HepG2 (cell line): Measurements from ENCODE around the gene BAZ1B. TPM values are rescaled to one million over a fixed set of nuclear protein-coding genes. Genes with fewer than 3 reads are reported as not detected.

ENCODE experiments used
- ATRX ChIP-seq: sonication (generic); formaldehyde crosslinking; IDR thresholded peaks from 2 replicates; pipeline ENCODE4 v1.4.0; 2020; ENCODE audit warnings: missing genetic modification reagents, borderline replicate concordance
- SP1 ChIP-seq, 2 experiments: fragments of 450-650 bp in 1 of 2; sonication (generic) in 1 of 2; formaldehyde crosslinking in 1 of 2; IDR thresholded peaks; 2 replicates each; pipeline versions ENCODE4 v1.4.0 to v1.6.1; 2016 to 2020; ENCODE audit warnings: missing genetic modification reagents in 1 of 2
- ZC3H13 ChIP-seq: sonication (generic); formaldehyde crosslinking; IDR thresholded peaks from 2 replicates; pipeline ENCODE4 v1.8.1; 2023; ENCODE audit warnings: mild to moderate bottlenecking, missing genetic modification reagents, moderate library complexity
- ZFP41 ChIP-seq: sonication (generic); formaldehyde crosslinking; IDR thresholded peaks from 2 replicates; pipeline ENCODE4 v1.4.0; 2020; ENCODE audit warnings: mild to moderate bottlenecking, missing genetic modification reagents, borderline replicate concordance
- ZNF33A ChIP-seq: sonication (generic); formaldehyde crosslinking; IDR thresholded peaks from 2 replicates; pipeline ENCODE4 v1.5.1; 2020; ENCODE audit warnings: missing genetic modification reagents, mild to moderate bottlenecking, moderate library complexity, borderline replicate concordance
- ZNF34 ChIP-seq: sonication (generic); formaldehyde crosslinking; IDR thresholded peaks from 2 replicates; pipeline ENCODE4 v1.4.0; 2020; ENCODE audit warnings: mild to moderate bottlenecking, missing genetic modification reagents, borderline replicate concordance
- ZNF564 ChIP-seq: sonication (generic); formaldehyde crosslinking; IDR thresholded peaks from 2 replicates; pipeline ENCODE4 v1.8.1; 2023; ENCODE audit warnings: mild to moderate bottlenecking, missing genetic modification reagents
- ZNF850 ChIP-seq: sonication (generic); formaldehyde crosslinking; conservative IDR thresholded peaks from 2 replicates; pipeline ENCODE4 v1.9.0; 2021; ENCODE audit warnings: mild to moderate bottlenecking, missing genetic modification reagents
- polyA plus RNA-seq, 8 experiments: library from polyadenylated mRNA; depleted of rRNA in 3 of 8; stranded (reverse) in 7 of 8; unstranded in 1 of 8; fragments of >200 nt; fragmentation: Illumina TruSeq in 4 of 8; extraction: Trizol in 4 of 8; gene quantifications; 2 replicates each; pipeline versions ENCODE4 v1.2.1 to v1.2.3, GENCODE V29; 2011 to 2016; ENCODE audit warnings: low read depth in 4 of 8, missing spikeins in 1 of 8, mixed read lengths in 1 of 8; ENCODE audit not compliant: insufficient read depth in 1 of 8
- total RNA-seq, 5 experiments: library from RNA; depleted of rRNA; stranded (reverse); fragments of >200 nt; fragmentation: Illumina TruSeq; extraction: Trizol; gene quantifications; 2 replicates each; pipeline ENCODE4 v1.2.3, GENCODE V29; 2016; ENCODE audit warnings: low read depth in 1 of 5
- TF ChIP-seq, protein P1 (sequence below): sonication (generic); formaldehyde crosslinking; IDR thresholded peaks from 2 replicates; pipeline ENCODE4 v1.4.0; 2020; ENCODE audit warnings: missing genetic modification reagents
- TF ChIP-seq, protein P2 (sequence below): fragments of 450-650 bp; IDR thresholded peaks from 2 replicates; pipeline ENCODE4 v1.6.1; 2017; ENCODE audit warnings: mild to moderate bottlenecking
- TF ChIP-seq, protein P3 (sequence below): sonication (generic); formaldehyde crosslinking; IDR thresholded peaks from 2 replicates; pipeline ENCODE4 v1.5.1; 2020; ENCODE audit warnings: mild to moderate bottlenecking, missing genetic modification reagents, borderline replicate concordance
- TF ChIP-seq, protein P4 (sequence below): sonication (generic); formaldehyde crosslinking; IDR thresholded peaks from 2 replicates; pipeline ENCODE4 v1.4.0; 2020; ENCODE audit warnings: missing genetic modification reagents
- TF ChIP-seq, protein P5 (sequence below): sonication (generic); formaldehyde crosslinking; IDR thresholded peaks from 2 replicates; pipeline ENCODE4 v1.4.0; 2020; ENCODE audit warnings: missing genetic modification reagents, mild to moderate bottlenecking, borderline replicate concordance

The BAZ1B gene
- total and polyA plus RNA-seq, 2 of the 13 experiments (the other 11 are each of a cell fraction or from before 2014, with no cell fraction given): 18.6 to 69.4 TPM

DNA sequence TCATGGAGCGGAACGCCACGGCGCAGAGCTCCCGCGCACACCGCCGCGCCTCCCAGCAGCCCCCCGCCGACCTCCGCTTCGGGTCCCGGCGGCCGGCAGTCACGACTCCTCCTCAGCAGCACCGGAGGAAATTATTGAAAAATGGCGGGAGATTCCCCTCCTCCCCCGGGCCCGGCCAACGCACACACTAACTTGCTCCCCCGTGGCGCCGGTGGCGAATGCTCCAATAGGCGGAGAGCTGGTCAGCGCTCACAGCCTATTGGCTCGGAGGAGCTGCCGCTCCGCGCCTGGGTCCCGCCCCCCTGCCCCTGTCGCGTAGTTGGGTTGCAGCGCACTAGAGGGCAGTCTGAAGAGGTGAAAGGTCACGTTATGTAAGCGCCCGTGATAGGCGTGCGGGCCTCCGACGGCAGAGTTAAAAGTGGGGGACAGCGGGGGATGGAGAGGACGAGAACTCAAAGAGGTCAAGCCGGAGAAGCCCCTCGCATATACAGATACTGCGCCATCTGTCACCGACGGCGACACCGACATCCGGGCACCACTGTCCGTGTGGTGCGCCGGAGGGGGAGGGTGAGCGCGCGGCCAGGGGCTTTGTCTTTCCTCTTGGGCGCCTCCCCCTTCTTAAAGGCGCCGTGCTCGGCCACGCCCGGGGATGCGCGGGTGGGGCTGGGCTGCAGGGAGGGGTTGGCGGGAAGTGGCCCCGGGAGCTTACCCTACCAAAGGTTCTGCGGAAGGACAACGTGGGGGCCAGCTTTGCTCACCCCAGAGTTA is at the start of gene BAZ1B (continued):
- TF ChIP-seq, protein P1, sequence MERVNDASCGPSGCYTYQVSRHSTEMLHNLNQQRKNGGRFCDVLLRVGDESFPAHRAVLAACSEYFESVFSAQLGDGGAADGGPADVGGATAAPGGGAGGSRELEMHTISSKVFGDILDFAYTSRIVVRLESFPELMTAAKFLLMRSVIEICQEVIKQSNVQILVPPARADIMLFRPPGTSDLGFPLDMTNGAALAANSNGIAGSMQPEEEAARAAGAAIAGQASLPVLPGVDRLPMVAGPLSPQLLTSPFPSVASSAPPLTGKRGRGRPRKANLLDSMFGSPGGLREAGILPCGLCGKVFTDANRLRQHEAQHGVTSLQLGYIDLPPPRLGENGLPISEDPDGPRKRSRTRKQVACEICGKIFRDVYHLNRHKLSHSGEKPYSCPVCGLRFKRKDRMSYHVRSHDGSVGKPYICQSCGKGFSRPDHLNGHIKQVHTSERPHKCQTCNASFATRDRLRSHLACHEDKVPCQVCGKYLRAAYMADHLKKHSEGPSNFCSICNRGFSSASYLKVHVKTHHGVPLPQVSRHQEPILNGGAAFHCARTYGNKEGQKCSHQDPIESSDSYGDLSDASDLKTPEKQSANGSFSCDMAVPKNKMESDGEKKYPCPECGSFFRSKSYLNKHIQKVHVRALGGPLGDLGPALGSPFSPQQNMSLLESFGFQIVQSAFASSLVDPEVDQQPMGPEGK (CRISPR knock-in tag): peak; percentile 91
- TF ChIP-seq ZC3H13 (CRISPR knock-in tag) (no peak), ZNF850 (no peak), ZNF34 (CRISPR knock-in tag) (no peak), ATRX (CRISPR knock-in tag) (no peak), ZFP41 (CRISPR knock-in tag) (no peak), SP1 (IDR thresholded peaks at IDR 0.05) (no peak), SP1 (CRISPR knock-in tag; IDR thresholded peaks at IDR 0.05) (peak; percentile 65), ZNF564 (CRISPR knock-in tag) (no peak), ZNF33A (CRISPR knock-in tag) (no peak)
- TF ChIP-seq, protein P2, sequence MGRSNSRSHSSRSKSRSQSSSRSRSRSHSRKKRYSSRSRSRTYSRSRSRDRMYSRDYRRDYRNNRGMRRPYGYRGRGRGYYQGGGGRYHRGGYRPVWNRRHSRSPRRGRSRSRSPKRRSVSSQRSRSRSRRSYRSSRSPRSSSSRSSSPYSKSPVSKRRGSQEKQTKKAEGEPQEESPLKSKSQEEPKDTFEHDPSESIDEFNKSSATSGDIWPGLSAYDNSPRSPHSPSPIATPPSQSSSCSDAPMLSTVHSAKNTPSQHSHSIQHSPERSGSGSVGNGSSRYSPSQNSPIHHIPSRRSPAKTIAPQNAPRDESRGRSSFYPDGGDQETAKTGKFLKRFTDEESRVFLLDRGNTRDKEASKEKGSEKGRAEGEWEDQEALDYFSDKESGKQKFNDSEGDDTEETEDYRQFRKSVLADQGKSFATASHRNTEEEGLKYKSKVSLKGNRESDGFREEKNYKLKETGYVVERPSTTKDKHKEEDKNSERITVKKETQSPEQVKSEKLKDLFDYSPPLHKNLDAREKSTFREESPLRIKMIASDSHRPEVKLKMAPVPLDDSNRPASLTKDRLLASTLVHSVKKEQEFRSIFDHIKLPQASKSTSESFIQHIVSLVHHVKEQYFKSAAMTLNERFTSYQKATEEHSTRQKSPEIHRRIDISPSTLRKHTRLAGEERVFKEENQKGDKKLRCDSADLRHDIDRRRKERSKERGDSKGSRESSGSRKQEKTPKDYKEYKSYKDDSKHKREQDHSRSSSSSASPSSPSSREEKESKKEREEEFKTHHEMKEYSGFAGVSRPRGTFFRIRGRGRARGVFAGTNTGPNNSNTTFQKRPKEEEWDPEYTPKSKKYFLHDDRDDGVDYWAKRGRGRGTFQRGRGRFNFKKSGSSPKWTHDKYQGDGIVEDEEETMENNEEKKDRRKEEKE: no peak
- TF ChIP-seq, protein P3, sequence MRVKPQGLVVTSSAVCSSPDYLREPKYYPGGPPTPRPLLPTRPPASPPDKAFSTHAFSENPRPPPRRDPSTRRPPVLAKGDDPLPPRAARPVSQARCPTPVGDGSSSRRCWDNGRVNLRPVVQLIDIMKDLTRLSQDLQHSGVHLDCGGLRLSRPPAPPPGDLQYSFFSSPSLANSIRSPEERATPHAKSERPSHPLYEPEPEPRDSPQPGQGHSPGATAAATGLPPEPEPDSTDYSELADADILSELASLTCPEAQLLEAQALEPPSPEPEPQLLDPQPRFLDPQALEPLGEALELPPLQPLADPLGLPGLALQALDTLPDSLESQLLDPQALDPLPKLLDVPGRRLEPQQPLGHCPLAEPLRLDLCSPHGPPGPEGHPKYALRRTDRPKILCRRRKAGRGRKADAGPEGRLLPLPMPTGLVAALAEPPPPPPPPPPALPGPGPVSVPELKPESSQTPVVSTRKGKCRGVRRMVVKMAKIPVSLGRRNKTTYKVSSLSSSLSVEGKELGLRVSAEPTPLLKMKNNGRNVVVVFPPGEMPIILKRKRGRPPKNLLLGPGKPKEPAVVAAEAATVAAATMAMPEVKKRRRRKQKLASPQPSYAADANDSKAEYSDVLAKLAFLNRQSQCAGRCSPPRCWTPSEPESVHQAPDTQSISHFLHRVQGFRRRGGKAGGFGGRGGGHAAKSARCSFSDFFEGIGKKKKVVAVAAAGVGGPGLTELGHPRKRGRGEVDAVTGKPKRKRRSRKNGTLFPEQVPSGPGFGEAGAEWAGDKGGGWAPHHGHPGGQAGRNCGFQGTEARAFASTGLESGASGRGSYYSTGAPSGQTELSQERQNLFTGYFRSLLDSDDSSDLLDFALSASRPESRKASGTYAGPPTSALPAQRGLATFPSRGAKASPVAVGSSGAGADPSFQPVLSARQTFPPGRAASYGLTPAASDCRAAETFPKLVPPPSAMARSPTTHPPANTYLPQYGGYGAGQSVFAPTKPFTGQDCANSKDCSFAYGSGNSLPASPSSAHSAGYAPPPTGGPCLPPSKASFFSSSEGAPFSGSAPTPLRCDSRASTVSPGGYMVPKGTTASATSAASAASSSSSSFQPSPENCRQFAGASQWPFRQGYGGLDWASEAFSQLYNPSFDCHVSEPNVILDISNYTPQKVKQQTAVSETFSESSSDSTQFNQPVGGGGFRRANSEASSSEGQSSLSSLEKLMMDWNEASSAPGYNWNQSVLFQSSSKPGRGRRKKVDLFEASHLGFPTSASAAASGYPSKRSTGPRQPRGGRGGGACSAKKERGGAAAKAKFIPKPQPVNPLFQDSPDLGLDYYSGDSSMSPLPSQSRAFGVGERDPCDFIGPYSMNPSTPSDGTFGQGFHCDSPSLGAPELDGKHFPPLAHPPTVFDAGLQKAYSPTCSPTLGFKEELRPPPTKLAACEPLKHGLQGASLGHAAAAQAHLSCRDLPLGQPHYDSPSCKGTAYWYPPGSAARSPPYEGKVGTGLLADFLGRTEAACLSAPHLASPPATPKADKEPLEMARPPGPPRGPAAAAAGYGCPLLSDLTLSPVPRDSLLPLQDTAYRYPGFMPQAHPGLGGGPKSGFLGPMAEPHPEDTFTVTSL (CRISPR knock-in tag): no peak
- TF ChIP-seq, protein P4, sequence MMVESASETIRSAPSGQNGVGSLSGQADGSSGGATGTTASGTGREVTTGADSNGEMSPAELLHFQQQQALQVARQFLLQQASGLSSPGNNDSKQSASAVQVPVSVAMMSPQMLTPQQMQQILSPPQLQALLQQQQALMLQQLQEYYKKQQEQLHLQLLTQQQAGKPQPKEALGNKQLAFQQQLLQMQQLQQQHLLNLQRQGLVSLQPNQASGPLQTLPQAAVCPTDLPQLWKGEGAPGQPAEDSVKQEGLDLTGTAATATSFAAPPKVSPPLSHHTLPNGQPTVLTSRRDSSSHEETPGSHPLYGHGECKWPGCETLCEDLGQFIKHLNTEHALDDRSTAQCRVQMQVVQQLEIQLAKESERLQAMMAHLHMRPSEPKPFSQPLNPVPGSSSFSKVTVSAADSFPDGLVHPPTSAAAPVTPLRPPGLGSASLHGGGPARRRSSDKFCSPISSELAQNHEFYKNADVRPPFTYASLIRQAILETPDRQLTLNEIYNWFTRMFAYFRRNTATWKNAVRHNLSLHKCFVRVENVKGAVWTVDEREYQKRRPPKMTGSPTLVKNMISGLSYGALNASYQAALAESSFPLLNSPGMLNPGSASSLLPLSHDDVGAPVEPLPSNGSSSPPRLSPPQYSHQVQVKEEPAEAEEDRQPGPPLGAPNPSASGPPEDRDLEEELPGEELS (CRISPR knock-in tag): peak; percentile 52; the same call in 1 of the 2 replicates
- TF ChIP-seq, protein P5, sequence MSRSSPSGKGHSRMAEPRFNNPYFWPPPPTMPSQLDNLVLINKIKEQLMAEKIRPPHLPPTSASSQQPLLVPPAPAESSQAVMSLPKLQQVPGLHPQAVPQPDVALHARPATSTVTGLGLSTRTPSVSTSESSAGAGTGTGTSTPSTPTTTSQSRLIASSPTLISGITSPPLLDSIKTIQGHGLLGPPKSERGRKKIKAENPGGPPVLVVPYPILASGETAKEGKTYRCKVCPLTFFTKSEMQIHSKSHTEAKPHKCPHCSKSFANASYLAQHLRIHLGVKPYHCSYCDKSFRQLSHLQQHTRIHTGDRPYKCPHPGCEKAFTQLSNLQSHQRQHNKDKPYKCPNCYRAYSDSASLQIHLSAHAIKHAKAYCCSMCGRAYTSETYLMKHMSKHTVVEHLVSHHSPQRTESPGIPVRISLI (CRISPR knock-in tag): 0 out of 2 replicates have a peak, but pooled peaks have one; percentile 9
